Epithelial cell of esophagus (primary cell): Measurements from ENCODE around the gene FBXL7.

Experiments used
- DNase-seq: peaks from one replicate; pipeline ENCODE4 v3.0.0; 2010; ENCODE audit warnings: low read depth
- H3K4me3 ChIP-seq: 2 replicates; pipeline ENCODE4 v1.5.1; 2011; ENCODE audit warnings: mild to moderate bottlenecking, low read length, control low read depth
- CTCF ChIP-seq: IDR thresholded peaks from 2 replicates; pipeline ENCODE4 v1.5.1; 2011; ENCODE audit warnings: low read depth, mild to moderate bottlenecking, low read length, control low read depth, inconsistent platforms; ENCODE audit not compliant: insufficient read depth; ENCODE audit errors: missing control alignments

Gene FBXL7

DNA sequence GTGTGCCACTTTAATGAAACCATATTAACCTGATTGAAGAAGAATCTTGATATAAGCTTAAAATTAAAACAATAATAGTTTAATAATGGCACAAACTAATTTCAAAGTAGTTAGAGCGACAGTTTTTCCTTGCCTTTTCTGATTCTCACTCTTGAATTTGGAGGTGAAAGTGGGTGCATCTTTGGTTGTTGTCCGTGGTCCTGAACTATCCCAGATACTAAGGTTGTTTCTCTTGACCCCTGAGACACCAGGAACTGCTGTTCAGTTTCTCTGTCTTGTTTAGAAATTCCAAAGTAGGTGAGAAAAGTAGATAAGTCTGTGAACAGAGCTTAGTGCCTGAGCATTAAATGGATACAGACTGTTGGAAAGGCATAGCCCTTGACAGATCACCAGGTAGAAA is 274.7 kb downstream of the FBXL7 start:
- H3K4me3 ChIP-seq = no peak overlapping the region
- DNase-seq = peak; percentile 4
- TF ChIP-seq CTCF = no peak

- DNase-seq = no peak
- no peak for TF ChIP-seq CTCF
- H3K4me3 ChIP-seq = no peak overlapping the region
Observed at GRCh38 chr5:15776346-15776745, 276.4 kb downstream of the FBXL7 start.

GRCh38 chr5:15783734-15784133 is 283.8 kb downstream of the FBXL7 start:
- no peak for TF ChIP-seq CTCF
- H3K4me3 ChIP-seq = no peak overlapping the region
- DNase-seq = no peak

- DNase-seq = no peak
- no peak overlapping the region for H3K4me3 ChIP-seq
- TF ChIP-seq CTCF = no peak
Observed at GRCh38 chr5:15785531-15785981, 285.6 kb downstream of the FBXL7 start.

GRCh38 chr5:15786326-15786725 is 286.3 kb downstream of the FBXL7 start:
- DNase-seq = no peak
- no peak for TF ChIP-seq CTCF
- no peak overlapping the region for H3K4me3 ChIP-seq

DNA sequence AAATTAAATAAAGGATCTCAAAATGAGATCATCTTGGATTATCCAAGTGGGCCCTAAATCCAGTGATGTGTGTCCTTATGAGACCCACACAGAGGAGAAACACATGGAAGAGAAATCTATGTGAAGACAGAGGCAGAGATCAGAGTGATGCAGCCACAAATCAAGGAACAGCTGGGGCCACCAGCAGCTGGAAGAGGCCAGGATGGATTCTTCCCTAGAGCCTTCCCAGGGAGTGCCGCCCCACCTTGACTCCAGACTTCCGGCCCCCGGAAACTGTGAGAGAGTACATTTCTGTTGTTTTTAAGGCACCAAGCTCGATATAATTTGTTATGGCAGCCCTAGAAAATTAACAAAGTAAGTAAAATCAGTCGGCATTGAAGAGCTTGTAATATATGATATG is 286.9 kb downstream of the FBXL7 start:
- DNase-seq = no peak
- no peak overlapping the region for H3K4me3 ChIP-seq
- no peak for TF ChIP-seq CTCF

DNA sequence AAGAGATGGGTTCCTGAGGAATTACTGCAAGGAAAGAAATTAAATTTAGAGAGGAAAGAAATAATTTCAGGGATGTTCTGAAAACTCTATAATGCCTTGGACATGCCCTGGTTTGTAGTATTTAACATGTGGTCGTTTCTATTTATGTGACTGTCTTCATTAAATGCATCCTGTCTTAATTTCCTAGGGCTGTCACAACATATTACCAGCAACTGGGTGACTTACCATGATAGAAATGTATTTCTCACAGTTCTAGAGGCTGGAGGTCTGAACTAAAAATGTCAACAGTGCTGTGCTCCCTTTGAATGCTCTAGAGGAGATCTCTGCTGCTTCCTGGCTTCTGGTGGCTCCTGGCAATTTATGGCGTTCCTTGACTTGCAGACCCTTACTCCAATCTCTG is 287.7 kb downstream of the FBXL7 start:
- no peak overlapping the region for H3K4me3 ChIP-seq
- no peak for DNase-seq
- TF ChIP-seq CTCF = no peak
